T-helper 22 cell (primary cell): ENCODE measurements around the gene RRAGB.
"Not testable (repeated sequence)": the region's sequence is repeated elsewhere in the genome, so short reads cannot be mapped to it uniquely, and the experiment has no call there.

Source experiments
- DNase-seq: peaks from one replicate; pipeline ENCODE4 v3.0.0-alpha.2; 2020; ENCODE audit warnings: low read depth

The RRAGB gene

GRCh38 chrX:55717521-55718497 lies at the start of gene RRAGB:
RRAGB (plus strand) TSS chrX:55717749; CDS start chrX:55718328, 579 bp downstream.
- peak; percentile 86 for DNase-seq

GRCh38 chrX:55668084-55668483 lies 49.5 kb upstream of the RRAGB start:
- DNase-seq, result no peak

GRCh38 chrX:55688579-55688978 lies 29.0 kb upstream of the RRAGB start:
- not testable (repeated sequence) for DNase-seq

- no peak for DNase-seq
Measured at GRCh38 chrX:55695227-55696018, 22.1 kb upstream of the RRAGB start.

DNA sequence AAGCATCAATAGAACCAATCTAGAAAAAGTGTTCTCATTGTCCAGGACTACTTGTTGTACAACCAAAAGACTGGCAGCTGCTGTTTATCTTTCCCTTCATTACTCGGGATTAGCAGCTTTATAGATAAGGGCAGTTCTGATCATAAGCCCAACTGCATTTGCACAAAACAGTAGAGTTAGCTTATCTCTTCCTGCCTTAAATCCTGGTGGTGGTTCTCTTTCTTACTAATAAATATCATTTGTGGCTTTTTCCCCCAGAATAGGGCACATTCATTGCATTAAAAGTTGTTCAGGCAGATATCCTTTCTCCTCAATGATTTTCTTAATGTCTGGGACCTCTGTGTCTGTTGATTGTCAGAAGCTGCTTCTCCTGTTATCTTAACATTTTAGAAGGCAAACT lies 20.2 kb upstream of the RRAGB start:
- DNase-seq, result no peak

DNA sequence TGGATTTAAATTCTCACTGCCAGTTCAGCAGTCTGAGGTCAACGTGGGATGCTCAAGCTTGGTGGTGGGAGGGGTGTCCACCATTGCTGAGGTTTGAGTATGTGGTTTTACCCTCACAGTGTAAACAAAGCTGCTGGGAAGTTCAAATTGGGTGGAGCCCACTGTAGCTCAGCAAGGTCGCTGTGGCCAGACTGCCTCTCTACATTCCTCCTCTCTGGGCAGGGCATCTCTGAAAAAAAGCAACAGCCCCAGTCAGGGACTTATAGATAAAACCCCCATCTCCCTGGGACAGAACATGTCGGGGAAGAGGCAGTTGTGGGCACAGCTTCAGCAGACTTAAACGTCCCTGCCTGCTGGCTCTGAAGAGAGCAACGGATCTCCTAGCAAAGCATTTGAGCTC lies 14.9 kb upstream of the RRAGB start:
- DNase-seq, result no peak

DNA sequence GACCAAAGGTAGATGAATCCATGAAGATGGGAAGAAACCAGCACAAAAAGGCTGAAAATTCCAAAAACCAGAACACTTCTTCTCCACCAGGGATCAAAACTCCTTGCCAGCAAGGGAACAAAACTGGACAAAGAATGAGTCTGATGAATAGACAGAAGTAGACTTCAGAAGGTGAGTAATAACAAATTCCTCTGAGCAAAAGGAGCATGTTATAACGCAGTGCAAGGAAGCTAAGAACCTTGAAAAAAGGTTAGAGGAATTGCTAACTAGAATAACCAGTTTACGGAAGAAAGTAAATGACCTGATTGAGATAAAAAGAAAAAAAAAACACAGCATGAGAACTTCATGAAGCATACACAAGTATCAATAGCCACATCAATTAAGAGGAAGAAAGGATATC lies 14.1 kb upstream of the RRAGB start:
- not testable (repeated sequence) for DNase-seq

- DNase-seq, result not testable (repeated sequence)
Measured at GRCh38 chrX:55705066-55705465, 12.5 kb upstream of the RRAGB start.

DNA sequence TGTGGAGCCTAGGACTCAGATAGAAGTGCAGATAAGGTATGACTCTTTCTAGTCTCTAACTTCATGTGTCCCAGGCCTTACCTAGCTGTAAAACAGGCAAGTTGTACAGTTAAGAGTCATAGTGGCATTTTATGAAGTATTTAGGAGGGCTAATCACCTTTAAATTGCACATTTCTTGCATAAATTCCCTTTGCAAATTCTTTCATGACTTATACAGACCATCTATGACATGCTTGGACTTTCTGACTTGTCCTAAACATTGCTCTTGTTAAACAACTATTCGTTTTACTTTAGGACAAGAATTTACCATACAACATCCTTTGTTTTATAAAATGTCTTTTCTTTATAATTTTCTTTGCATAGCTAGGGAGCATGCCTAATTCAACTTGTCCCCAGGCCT lies 7.8 kb upstream of the RRAGB start:
- no peak for DNase-seq

- DNase-seq, result no peak
Measured at GRCh38 chrX:55710701-55711100, 6.8 kb upstream of the RRAGB start.

- no peak for DNase-seq
Measured at GRCh38 chrX:55713631-55714030, 3.9 kb upstream of the RRAGB start.

GRCh38 chrX:55714161-55714560 lies 3.4 kb upstream of the RRAGB start:
- DNase-seq, result no peak

- DNase-seq, result no peak
Measured at GRCh38 chrX:55715847-55716246, 1.7 kb upstream of the RRAGB start.

GRCh38 chrX:55716937-55717336 lies 612 bp upstream of the RRAGB start:
- no peak for DNase-seq

DNA sequence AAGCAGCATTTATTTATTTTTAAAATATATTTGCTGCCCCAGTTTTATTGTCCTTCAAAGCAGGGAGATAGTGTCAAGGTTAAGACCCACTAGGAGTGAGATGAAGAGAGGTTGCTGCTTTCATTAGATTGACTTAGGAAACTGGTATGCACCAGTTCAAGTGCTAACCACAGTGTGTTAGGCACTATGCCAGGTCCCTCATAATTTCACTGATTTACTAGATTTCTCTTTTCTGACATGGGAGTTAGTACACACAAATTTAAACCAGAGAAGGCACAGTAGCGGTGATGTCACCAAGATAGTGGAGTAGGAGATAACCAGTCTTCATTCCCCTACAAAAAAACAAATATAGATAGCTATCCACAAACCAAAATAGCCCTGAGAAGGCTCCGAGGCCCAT lies 14.3 kb downstream of the RRAGB start:
- DNase-seq, result no peak

DNA sequence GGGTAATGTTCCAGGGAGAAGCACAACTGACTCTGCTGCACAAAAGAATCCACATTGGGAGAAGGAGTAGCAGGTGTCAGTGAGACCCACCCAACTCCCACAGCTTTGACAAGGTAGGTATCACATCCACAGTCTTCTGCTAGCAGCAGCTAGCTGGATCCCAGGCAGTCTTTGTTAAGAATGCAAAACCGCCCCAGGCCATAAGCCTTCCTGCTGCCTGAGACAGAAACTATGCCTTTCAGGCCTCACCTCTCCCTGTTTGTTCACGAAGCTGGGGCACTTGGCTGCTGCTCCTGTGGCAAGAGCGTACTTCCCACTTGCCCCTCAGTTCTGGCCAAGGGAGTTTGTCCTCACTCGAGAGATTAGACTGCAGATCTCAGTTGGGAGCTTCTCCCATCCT lies 21.4 kb downstream of the RRAGB start:
- no peak for DNase-seq

GRCh38 chrX:55742649-55743048 lies 25.1 kb downstream of the RRAGB start:
- DNase-seq, result no peak

GRCh38 chrX:55748463-55748862 lies 30.9 kb downstream of the RRAGB start:
- not testable (repeated sequence) for DNase-seq

- no peak for DNase-seq
Measured at GRCh38 chrX:55750256-55750655, 32.7 kb downstream of the RRAGB start.

GRCh38 chrX:55754861-55755294 lies 37.3 kb downstream of the RRAGB start:
- DNase-seq, result no peak

GRCh38 chrX:55758033-55758432 lies 40.5 kb downstream of the RRAGB start:
- DNase-seq, result no peak

GRCh38 chrX:55759478-55759877 lies 41.9 kb downstream of the RRAGB start:
- no peak for DNase-seq

DNA sequence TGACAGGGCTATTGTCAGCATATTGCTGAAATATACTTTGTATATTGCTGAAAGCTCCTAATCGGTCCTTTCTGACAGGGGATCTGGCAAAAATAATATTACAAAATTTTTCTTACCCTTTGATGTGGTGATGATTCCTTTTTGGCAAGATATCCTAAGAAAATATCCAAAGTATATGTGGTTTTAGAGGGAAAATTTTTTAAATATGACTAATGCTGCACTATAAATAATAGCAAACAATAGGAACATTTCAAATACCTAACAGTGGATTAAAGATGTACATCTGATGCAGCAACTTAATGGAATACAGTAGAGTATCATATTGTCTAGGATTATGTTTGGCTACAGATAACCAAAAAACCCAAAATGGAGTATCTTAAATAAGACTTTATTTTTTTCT lies 49.6 kb downstream of the RRAGB start:
- DNase-seq, result no peak
